A549 (cell line): ENCODE measurements around the gene ZNF831. TPM values are rescaled to one million over a fixed set of nuclear protein-coding genes. Genes with fewer than 3 reads are reported as not detected.

Source experiments
- ATAC-seq, 2 experiments: fragments of 200-7000 bp in 1 of 2; fragments of >200 bp in 1 of 2; cut with Nextera tagmentation in 1 of 2; cut with Tn5 transposase in 1 of 2; 3 replicates each; pipeline versions ENCODE4 v1.8.0 to v1.9.1; 2018 to 2020; ENCODE audit warnings: mild to moderate bottlenecking in 1 of 2, moderate library complexity in 1 of 2
- CTCF ChIA-PET: fragments of 300-600 bp; sonication (Branson Sonifier 250); formaldehyde crosslinking; extraction: SDS; loops from one replicate; lab custom pipeline; 2021; ENCODE audit warnings: antibody characterized with exemption, inconsistent platforms; lab: Yijun Ruan, JAX
- POLR2A ChIA-PET: fragments of 350-600 bp; formaldehyde crosslinking; extraction: SDS; loops from one replicate; lab custom pipeline; 2021; ENCODE audit warnings: antibody characterized with exemption, inconsistent platforms; lab: Yijun Ruan, JAX
- DNase-seq, 2 experiments: peaks; one replicate each; pipeline versions ENCODE4 v3.0.0 to v3.0.0-alpha.2; 2011 to 2016; ENCODE audit warnings: low read depth in 1 of 2, low spot score in 1 of 2
- FAIRE-seq: peaks from 2 replicates; lab custom pipeline; 2011; peaks lifted over from hg19 to GRCh38; lab: Jason Lieb, UNC
- H3K27ac ChIP-seq, 2 experiments: fragments of >200 bp; sonication (Bioruptor Twin); formaldehyde crosslinking; 3 replicates each; pipeline ENCODE4 v1.5.1; 2016 to 2017
- H3K4me1 ChIP-seq: fragments of >200 bp; sonication (Bioruptor Twin); formaldehyde crosslinking; 3 replicates; pipeline ENCODE4 v1.6.1; 2016
- H3K4me2 ChIP-seq: fragments of >200 bp; sonication (Bioruptor Twin); formaldehyde crosslinking; 3 replicates; pipeline ENCODE4 v1.6.1; 2016
- H3K4me3 ChIP-seq: fragments of >200 bp; sonication (Bioruptor Twin); formaldehyde crosslinking; 3 replicates; pipeline ENCODE4 v1.5.1; 2016
- H3K9me3 ChIP-seq: fragments of >200 bp; sonication (Bioruptor Twin); formaldehyde crosslinking; 3 replicates; pipeline ENCODE4 v1.6.1; 2016
- BCL3 ChIP-seq: fragments of >200 bp; sonication (Bioruptor Twin); formaldehyde crosslinking; IDR thresholded peaks from 3 replicates; pipeline ENCODE4 v1.6.1; 2016
- BHLHE40 ChIP-seq: IDR thresholded peaks from 2 replicates; pipeline ENCODE4 v1.6.1; 2012; ENCODE audit warnings: low read depth, low read length, inconsistent platforms
- CEBPB ChIP-seq, 2 experiments: fragments of >200 bp in 1 of 2; sonication (Bioruptor Twin) in 1 of 2; formaldehyde crosslinking in 1 of 2; IDR thresholded peaks; 2 replicates each; pipeline ENCODE4 v1.6.1; 2012 to 2016
- CHD2 ChIP-seq: fragments of 150-350 bp; IDR thresholded peaks from 2 replicates; pipeline ENCODE4 v1.6.1; 2014; ENCODE audit warnings: low read length; ENCODE audit not compliant: partially characterized antibody
- CTCF ChIP-seq: fragments of >200 bp; sonication (Bioruptor Twin); formaldehyde crosslinking; IDR thresholded peaks from 3 replicates; pipeline ENCODE4 v1.5.1; 2016
- EHMT2 ChIP-seq: fragments of 200-600 bp; sonication (generic); IDR thresholded peaks from 2 replicates; pipeline ENCODE4 v1.6.1; 2016; ENCODE audit warnings: antibody characterized with exemption, low read depth, mild to moderate bottlenecking, moderate library complexity
- EP300 ChIP-seq, 2 experiments: fragments of >200 bp; sonication (Bioruptor Twin); formaldehyde crosslinking; IDR thresholded peaks; 2 replicates in 1 of 2; 3 replicates in 1 of 2; pipeline ENCODE4 v1.6.1; 2016 to 2017
- HDAC2 ChIP-seq: fragments of 200-600 bp; sonication (generic); IDR thresholded peaks from 2 replicates; pipeline ENCODE4 v1.6.1; 2016
- HEYL ChIP-seq: fragments of 250-450 bp; sonication (Bioruptor Pico); IDR thresholded peaks from 2 replicates; pipeline ENCODE4 v1.8.0; 2021; ENCODE audit warnings: mild to moderate bottlenecking, moderate library complexity
- HMGXB4 ChIP-seq: fragments of 250-450 bp; sonication (Bioruptor Pico); IDR thresholded peaks from 2 replicates; pipeline ENCODE4 v1.5.0; 2021; ENCODE audit warnings: mild to moderate bottlenecking, moderate library complexity, borderline replicate concordance
- HOXA7 ChIP-seq: fragments of 250-450 bp; sonication (Bioruptor Pico); IDR thresholded peaks from 2 replicates; pipeline ENCODE4 v1.5.0; 2020; ENCODE audit warnings: mild to moderate bottlenecking, moderate library complexity
- KDM1A ChIP-seq: fragments of 200-600 bp; sonication (generic); IDR thresholded peaks from 2 replicates; pipeline ENCODE4 v1.6.1; 2016; ENCODE audit warnings: low read depth, mild to moderate bottlenecking
- KDM5A ChIP-seq: fragments of 200-600 bp; sonication (generic); IDR thresholded peaks from 2 replicates; pipeline ENCODE4 v1.6.1; 2016; ENCODE audit warnings: antibody characterized with exemption, mild to moderate bottlenecking
- MAFK ChIP-seq: fragments of 450-650 bp; IDR thresholded peaks from 2 replicates; pipeline ENCODE4 v1.6.1; 2014; ENCODE audit not compliant: partially characterized antibody
- NPAS2 ChIP-seq: fragments of 250-450 bp; sonication (Bioruptor Pico); IDR thresholded peaks from 2 replicates; pipeline ENCODE4 v1.8.0; 2022; ENCODE audit warnings: mild to moderate bottlenecking, moderate library complexity, borderline replicate concordance
- NR3C1 ChIP-seq: fragments of >200 bp; sonication (Bioruptor Twin); formaldehyde crosslinking; IDR thresholded peaks from 3 replicates; pipeline ENCODE4 v1.6.1; 2017
- POLR2AphosphoS2 ChIP-seq: conservative IDR thresholded peaks from 2 replicates; pipeline ENCODE4 v1.6.1; 2012; ENCODE audit warnings: low read length, improper control_type of control experiment, inconsistent platforms
- RAD21 ChIP-seq, 2 experiments: fragments of >200 bp in 1 of 2; sonication (Bioruptor Twin) in 1 of 2; formaldehyde crosslinking in 1 of 2; IDR thresholded peaks in 1 of 2; conservative IDR thresholded peaks in 1 of 2; 2 replicates in 1 of 2; 3 replicates in 1 of 2; pipeline ENCODE4 v1.6.1; 2012 to 2018; ENCODE audit warnings: inconsistent platforms in 1 of 2
- RARB ChIP-seq: fragments of 250-450 bp; sonication (Bioruptor Pico); IDR thresholded peaks from 2 replicates; pipeline ENCODE4 v1.8.0; 2021; ENCODE audit warnings: mild to moderate bottlenecking, moderate library complexity
- SREBF2 ChIP-seq: fragments of 450-650 bp; IDR thresholded peaks from 2 replicates; pipeline ENCODE4 v1.6.1; 2014; ENCODE audit warnings: mild to moderate bottlenecking, moderate library complexity
- TFCP2L1 ChIP-seq: fragments of 250-450 bp; sonication (Bioruptor Pico); IDR thresholded peaks from 2 replicates; pipeline ENCODE4 v1.5.0; 2021; ENCODE audit warnings: mild to moderate bottlenecking
- TP53 ChIP-seq: fragments of 250-450 bp; sonication (Bioruptor Pico); IDR thresholded peaks from 2 replicates; pipeline ENCODE4 v1.5.0; 2021; ENCODE audit warnings: mild to moderate bottlenecking, moderate library complexity
- ZC3H11A ChIP-seq: fragments of 450-650 bp; IDR thresholded peaks from 2 replicates; pipeline ENCODE4 v1.6.1; 2014; ENCODE audit warnings: antibody characterized with exemption, mild to moderate bottlenecking
- ZNF302 ChIP-seq: fragments of 250-450 bp; sonication (Bioruptor Pico); IDR thresholded peaks from 2 replicates; pipeline ENCODE4 v1.9.0; 2021; ENCODE audit warnings: inconsistent platforms, mild to moderate bottlenecking, moderate library complexity
- ZSCAN20 ChIP-seq: fragments of 250-450 bp; sonication (Bioruptor Pico); IDR thresholded peaks from 2 replicates; pipeline ENCODE4 v1.8.0; 2022; ENCODE audit warnings: mild to moderate bottlenecking, moderate library complexity
- WGBS: methylation state at CpG from one replicate; pipeline ENCODE4 v1.1.6; 2017; ENCODE audit errors: missing lambda C conversion rate; 5-methylcytosine and 5-hydroxymethylcytosine counted together
- polyA plus RNA-seq, 4 experiments: library from polyadenylated mRNA; depleted of rRNA in 3 of 4; stranded (reverse); fragments of >200 nt; fragmentation: RNase III in 1 of 4; extraction: RNeasy Plus Mini Kit Qiagen cat#74134 plus additional on column Dnase treatment in 1 of 4; gene quantifications; 2 replicates in 3 of 4; 3 replicates in 1 of 4; pipeline ENCODE4 v1.2.3, GENCODE V29; 2011 to 2017
- TF ChIP-seq, protein P1 (sequence below): IDR thresholded peaks from 2 replicates; pipeline ENCODE4 v1.6.1; 2012
- TF ChIP-seq, protein P2 (sequence below): fragments of >200 bp; sonication (Bioruptor Twin); formaldehyde crosslinking; IDR thresholded peaks from 2 replicates; pipeline ENCODE4 v1.6.1; 2016
- TF ChIP-seq, protein P3 (sequence below): fragments of 150-350 bp; IDR thresholded peaks from 2 replicates; pipeline ENCODE4 v1.6.1; 2014; ENCODE audit warnings: low read depth, mild to moderate bottlenecking, low read length

Gene ZNF831
- polyA plus RNA-seq, 2 of the 4 experiments (the other 2 are of a cell fraction) = not detected

- no peak overlapping the region for H3K27ac ChIP-seq
- 35% methylated on average over 11 of the region's 11 CpGs for WGBS
- ChIA-PET POLR2A (no interaction called here), CTCF (interaction anchor here (0.6 to 1.4 kb wide), 2 partner anchors 10 kb away, joined by 3 to 4 read pairs; no protein-coding TSS in a partner anchor)
- no peak for DNase-seq
- no peak overlapping the region for H3K4me3 ChIP-seq
- TF ChIP-seq KDM5A (no peak), CTCF (no peak), EHMT2 (no peak), SREBF2 (no peak), HOXA7 (no peak), RAD21 (conservative IDR thresholded peaks at IDR 0.05 in 1 of 2, IDR thresholded peaks at IDR 0.05 in 1 of 2) (no peak), TFCP2L1 (CRISPR knock-in tag) (no peak), CHD2 (no peak), ZNF302 (CRISPR knock-in tag) (no peak), ZSCAN20 (no peak), BHLHE40 (no peak), BCL3 (no peak), RARB (CRISPR knock-in tag) (no peak), HEYL (no peak), CEBPB (IDR thresholded peaks at IDR 0.05) (no peak), HMGXB4 (no peak), TP53 (CRISPR knock-in tag) (no peak), KDM1A (no peak)
- TF ChIP-seq, protein P1, sequence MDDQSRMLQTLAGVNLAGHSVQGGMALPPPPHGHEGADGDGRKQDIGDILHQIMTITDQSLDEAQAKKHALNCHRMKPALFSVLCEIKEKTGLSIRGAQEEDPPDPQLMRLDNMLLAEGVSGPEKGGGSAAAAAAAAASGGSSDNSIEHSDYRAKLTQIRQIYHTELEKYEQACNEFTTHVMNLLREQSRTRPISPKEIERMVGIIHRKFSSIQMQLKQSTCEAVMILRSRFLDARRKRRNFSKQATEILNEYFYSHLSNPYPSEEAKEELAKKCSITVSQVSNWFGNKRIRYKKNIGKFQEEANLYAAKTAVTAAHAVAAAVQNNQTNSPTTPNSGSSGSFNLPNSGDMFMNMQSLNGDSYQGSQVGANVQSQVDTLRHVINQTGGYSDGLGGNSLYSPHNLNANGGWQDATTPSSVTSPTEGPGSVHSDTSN = no peak
- TF ChIP-seq, protein P2, sequence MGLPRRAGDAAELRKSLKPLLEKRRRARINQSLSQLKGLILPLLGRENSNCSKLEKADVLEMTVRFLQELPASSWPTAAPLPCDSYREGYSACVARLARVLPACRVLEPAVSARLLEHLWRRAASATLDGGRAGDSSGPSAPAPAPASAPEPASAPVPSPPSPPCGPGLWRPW = no peak
- no peak overlapping the region for H3K4me2 ChIP-seq
- no peaks in the 10 kb centered on the region for H3K4me1 ChIP-seq
- FAIRE-seq = no peak
- no peak for ATAC-seq
- H3K9me3 ChIP-seq = no peaks in the 10 kb centered on the region
Observed at GRCh38 chr20:59273739-59274357, 110.2 kb downstream of the ZNF831 start.

DNA sequence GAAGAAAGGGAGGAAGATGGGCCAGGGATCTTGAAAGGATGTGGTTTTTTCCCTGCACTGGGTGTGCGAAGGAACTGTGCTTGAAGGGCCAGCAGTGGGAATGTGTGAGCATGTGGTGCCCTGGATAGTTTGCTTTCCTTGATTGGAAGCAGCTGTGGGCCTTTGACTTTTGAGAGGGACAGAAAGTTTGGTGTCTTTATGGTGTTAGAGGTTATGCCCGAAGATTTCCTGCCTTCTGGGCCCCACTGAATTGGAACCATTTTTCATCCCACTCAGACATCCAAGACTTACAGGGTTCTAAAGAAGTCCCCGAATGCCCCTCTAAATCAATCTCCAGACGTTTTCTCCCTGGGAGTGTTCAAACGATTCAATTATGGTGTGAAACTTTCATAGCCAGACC, 113.3 kb downstream of the ZNF831 start:
- WGBS = 32% methylated on average over 5 of the region's 5 CpGs

More for the DNA sequence above, 113.3 kb downstream of the ZNF831 start:
- Histone ChIP-seq H3K4me3 (no peak overlapping the region), H3K4me2 (no peak overlapping the region), H3K27ac (no peak overlapping the region), H3K9me3 (no peaks in the 10 kb centered on the region), H3K4me1 (no peaks in the 10 kb centered on the region)
- TF ChIP-seq, protein P3, sequence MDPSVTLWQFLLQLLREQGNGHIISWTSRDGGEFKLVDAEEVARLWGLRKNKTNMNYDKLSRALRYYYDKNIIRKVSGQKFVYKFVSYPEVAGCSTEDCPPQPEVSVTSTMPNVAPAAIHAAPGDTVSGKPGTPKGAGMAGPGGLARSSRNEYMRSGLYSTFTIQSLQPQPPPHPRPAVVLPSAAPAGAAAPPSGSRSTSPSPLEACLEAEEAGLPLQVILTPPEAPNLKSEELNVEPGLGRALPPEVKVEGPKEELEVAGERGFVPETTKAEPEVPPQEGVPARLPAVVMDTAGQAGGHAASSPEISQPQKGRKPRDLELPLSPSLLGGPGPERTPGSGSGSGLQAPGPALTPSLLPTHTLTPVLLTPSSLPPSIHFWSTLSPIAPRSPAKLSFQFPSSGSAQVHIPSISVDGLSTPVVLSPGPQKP = no peak
- no peak for TF ChIP-seq MAFK
- no peak for TF ChIP-seq EP300 (IDR thresholded peaks at IDR 0.05)
- TF ChIP-seq, protein P1 = no peak
- TF ChIP-seq ZC3H11A = no peak
- TF ChIP-seq RARB (CRISPR knock-in tag) = no peak
- TF ChIP-seq NPAS2 (CRISPR knock-in tag) = no peak
- no peak for TF ChIP-seq TP53 (CRISPR knock-in tag)
- TF ChIP-seq HDAC2 = no peak
- TF ChIP-seq POLR2AphosphoS2 = no peak
- no peak for TF ChIP-seq NR3C1
- no peak for TF ChIP-seq BCL3
- DNase-seq (no peak), ATAC-seq (no peak), FAIRE-seq (no peak)
- POLR2A ChIA-PET = no interaction called here
- CTCF ChIA-PET = interaction anchor here (1.9 kb wide), 1 partner anchor 54 kb away, joined by 5 read pairs; no protein-coding TSS in a partner anchor
